ENCODE data around the gene KMT2A.
A peak's percentile ranks its signal among the peaks of the same experiment; 100 is the strongest.

The KMT2A gene

GRCh38 chr11:118488480-118489109, 52.3 kb downstream of the KMT2A start:
- peak; percentile 91 for FAIRE-seq
- peak; percentile 91 for TF ChIP-seq CTCF (IDR thresholded peaks at IDR 0.05; ENCODE audit: insufficient read depth, missing control alignments)
- DNase-seq (ENCODE audit: insufficient read length, low spot score), result no peak

GRCh38 chr11:118491041-118491440, 54.7 kb downstream of the KMT2A start:
- FAIRE-seq, result no peak
- DNase-seq (ENCODE audit: insufficient read length, low spot score), result no peak
- no peak for TF ChIP-seq CTCF (IDR thresholded peaks at IDR 0.05; ENCODE audit: insufficient read depth, missing control alignments)

- no peak for TF ChIP-seq CTCF (IDR thresholded peaks at IDR 0.05; ENCODE audit: insufficient read depth, missing control alignments)
- no peak for DNase-seq (ENCODE audit: insufficient read length, low spot score)
- no peak for FAIRE-seq
Measured at GRCh38 chr11:118497831-118498230, 61.5 kb downstream of the KMT2A start.

GRCh38 chr11:118503216-118503615, 66.9 kb downstream of the KMT2A start:
- no peak for FAIRE-seq
- TF ChIP-seq CTCF (IDR thresholded peaks at IDR 0.05; ENCODE audit: insufficient read depth, missing control alignments), result no peak
- DNase-seq (ENCODE audit: insufficient read length, low spot score), result no peak

GRCh38 chr11:118511601-118512000, 75.3 kb downstream of the KMT2A start:
- FAIRE-seq (no peak), DNase-seq (ENCODE audit: insufficient read length, low spot score) (no peak)
- no peak for TF ChIP-seq CTCF (IDR thresholded peaks at IDR 0.05; ENCODE audit: insufficient read depth, missing control alignments)

- no peak for TF ChIP-seq CTCF (IDR thresholded peaks at IDR 0.05; ENCODE audit: insufficient read depth, missing control alignments)
- DNase-seq (ENCODE audit: insufficient read length, low spot score), result no peak
- no peak for FAIRE-seq
Measured at GRCh38 chr11:118514103-118514502, 77.8 kb downstream of the KMT2A start.

- FAIRE-seq (no peak), DNase-seq (ENCODE audit: insufficient read length, low spot score) (no peak)
- TF ChIP-seq CTCF (IDR thresholded peaks at IDR 0.05; ENCODE audit: insufficient read depth, missing control alignments), result no peak
Measured at GRCh38 chr11:118519549-118519948, 83.3 kb downstream of the KMT2A start.

Data from D721Med (cell line).